Measurements from ENCODE around the gene GAREM1.

Gene GAREM1

GRCh38 chr18:32289483-32290075 lies 181.1 kb downstream of the GAREM1 start:
- Histone ChIP-seq H3K36me3 (replicated peaks) (no peaks in the 10 kb centered on the region), H3K4me1 (no peaks in the 10 kb centered on the region), H3K27me3 (ENCODE audit: low read depth) (no peaks in the 10 kb centered on the region), H3K9me3 (no peaks in the 10 kb centered on the region), H3K4me3 (no peak overlapping the region)
- in situ Hi-C loops (cut with MboI; ENCODE audit: low sequenced_read_pairs), result loop anchor here (10.0 kb wide), 1 partner anchor 185 kb away; the partner anchor contains the start of gene GAREM1
- peak; percentile 40 to 75 for DNase-seq (ENCODE audit: low spot score in 2 of 2)

GRCh38 chr18:32287873-32288272 lies 182.8 kb downstream of the GAREM1 start:
- in situ Hi-C loops (cut with MboI; ENCODE audit: low sequenced_read_pairs), result loop anchor here (10.0 kb wide), 1 partner anchor 187 kb away; the partner anchor contains the start of gene GAREM1
- Histone ChIP-seq H3K4me3 (no peak overlapping the region), H3K9me3 (no peaks in the 10 kb centered on the region), H3K4me1 (no peaks in the 10 kb centered on the region), H3K27me3 (ENCODE audit: low read depth) (no peaks in the 10 kb centered on the region), H3K36me3 (replicated peaks) (no peaks in the 10 kb centered on the region)
- no peak for DNase-seq (ENCODE audit: low spot score in 2 of 2)

- in situ Hi-C loops (cut with MboI; ENCODE audit: low sequenced_read_pairs), result loop anchor here (10.0 kb wide), 1 partner anchor 188 kb away; the partner anchor contains the start of gene GAREM1
- H3K36me3 ChIP-seq (replicated peaks), result no peaks in the 10 kb centered on the region
- no peaks in the 10 kb centered on the region for H3K9me3 ChIP-seq
- no peak overlapping the region for H3K4me3 ChIP-seq
- no peaks in the 10 kb centered on the region for H3K4me1 ChIP-seq
- H3K27me3 ChIP-seq (ENCODE audit: low read depth), result no peaks in the 10 kb centered on the region
- no peak for DNase-seq (ENCODE audit: low spot score in 2 of 2)
Observed at GRCh38 chr18:32287249-32287648, 183.4 kb downstream of the GAREM1 start.

GRCh38 chr18:32286749-32287148 lies 183.9 kb downstream of the GAREM1 start:
- no peaks in the 10 kb centered on the region for H3K4me1 ChIP-seq
- in situ Hi-C loops (cut with MboI; ENCODE audit: low sequenced_read_pairs), result loop anchor here (10.0 kb wide), 1 partner anchor 188 kb away; the partner anchor contains the start of gene GAREM1
- no peak overlapping the region for H3K4me3 ChIP-seq
- no peaks in the 10 kb centered on the region for H3K9me3 ChIP-seq
- no peak for DNase-seq (ENCODE audit: low spot score in 2 of 2)
- H3K36me3 ChIP-seq (replicated peaks), result no peaks in the 10 kb centered on the region
- H3K27me3 ChIP-seq (ENCODE audit: low read depth), result no peaks in the 10 kb centered on the region

- H3K4me1 ChIP-seq, result no peaks in the 10 kb centered on the region
- H3K27me3 ChIP-seq (ENCODE audit: low read depth), result no peaks in the 10 kb centered on the region
- no peak for DNase-seq (ENCODE audit: low spot score in 2 of 2)
- H3K36me3 ChIP-seq (replicated peaks), result no peaks in the 10 kb centered on the region
- in situ Hi-C loops (cut with MboI; ENCODE audit: low sequenced_read_pairs), result loop anchor here (10.0 kb wide), 1 partner anchor 191 kb away; the partner anchor contains the start of gene GAREM1
- no peaks in the 10 kb centered on the region for H3K9me3 ChIP-seq
- no peak overlapping the region for H3K4me3 ChIP-seq
Observed at GRCh38 chr18:32284284-32284683, 186.4 kb downstream of the GAREM1 start.

GRCh38 chr18:32280911-32281310 lies 189.8 kb downstream of the GAREM1 start:
- H3K4me3 ChIP-seq, result no peak overlapping the region
- no peaks in the 10 kb centered on the region for H3K9me3 ChIP-seq
- no peaks in the 10 kb centered on the region for H3K36me3 ChIP-seq (replicated peaks)
- DNase-seq (ENCODE audit: low spot score in 2 of 2), result no peak
- no peaks in the 10 kb centered on the region for H3K4me1 ChIP-seq
- no peaks in the 10 kb centered on the region for H3K27me3 ChIP-seq (ENCODE audit: low read depth)
- in situ Hi-C loops (cut with MboI; ENCODE audit: low sequenced_read_pairs), result loop anchor here (10.0 kb wide), 1 partner anchor 194 kb away; the partner anchor contains the start of gene GAREM1

- H3K4me1 ChIP-seq, result no peaks in the 10 kb centered on the region
- no peak overlapping the region for H3K4me3 ChIP-seq
- in situ Hi-C loops (cut with MboI; ENCODE audit: low sequenced_read_pairs), result loop anchor here (10.0 kb wide), 1 partner anchor 195 kb away; the partner anchor contains the start of gene GAREM1
- H3K27me3 ChIP-seq (ENCODE audit: low read depth), result no peaks in the 10 kb centered on the region
- DNase-seq (ENCODE audit: low spot score in 2 of 2), result no peak
- no peaks in the 10 kb centered on the region for H3K9me3 ChIP-seq
- no peaks in the 10 kb centered on the region for H3K36me3 ChIP-seq (replicated peaks)
Observed at GRCh38 chr18:32280188-32280783, 190.4 kb downstream of the GAREM1 start.

GRCh38 chr18:32278177-32278799 lies 192.4 kb downstream of the GAREM1 start:
- Histone ChIP-seq H3K9me3 (no peaks in the 10 kb centered on the region), H3K27me3 (ENCODE audit: low read depth) (no peaks in the 10 kb centered on the region), H3K36me3 (replicated peaks) (no peaks in the 10 kb centered on the region), H3K4me1 (no peaks in the 10 kb centered on the region), H3K4me3 (no peak overlapping the region)
- in situ Hi-C loops (cut with MboI; ENCODE audit: low sequenced_read_pairs), result no loop called here
- no peak for DNase-seq (ENCODE audit: low spot score in 2 of 2)

GRCh38 chr18:32277549-32277948 lies 193.1 kb downstream of the GAREM1 start:
- H3K27me3 ChIP-seq (ENCODE audit: low read depth), result no peaks in the 10 kb centered on the region
- no peak for DNase-seq (ENCODE audit: low spot score in 2 of 2)
- no peaks in the 10 kb centered on the region for H3K36me3 ChIP-seq (replicated peaks)
- no peak overlapping the region for H3K4me3 ChIP-seq
- in situ Hi-C loops (cut with MboI; ENCODE audit: low sequenced_read_pairs), result no loop called here
- no peaks in the 10 kb centered on the region for H3K9me3 ChIP-seq
- no peaks in the 10 kb centered on the region for H3K4me1 ChIP-seq

- Histone ChIP-seq H3K36me3 (replicated peaks) (no peaks in the 10 kb centered on the region), H3K4me1 (no peaks in the 10 kb centered on the region), H3K27me3 (ENCODE audit: low read depth) (no peaks in the 10 kb centered on the region), H3K9me3 (no peaks in the 10 kb centered on the region), H3K4me3 (no peak overlapping the region)
- no peak for DNase-seq (ENCODE audit: low spot score in 2 of 2)
- in situ Hi-C loops (cut with MboI; ENCODE audit: low sequenced_read_pairs), result no loop called here
Observed at GRCh38 chr18:32276906-32277305, 193.8 kb downstream of the GAREM1 start.

GRCh38 chr18:32276256-32276655 lies 194.4 kb downstream of the GAREM1 start:
- Histone ChIP-seq H3K9me3 (no peaks in the 10 kb centered on the region), H3K27me3 (ENCODE audit: low read depth) (no peaks in the 10 kb centered on the region), H3K4me3 (no peak overlapping the region), H3K36me3 (replicated peaks) (no peaks in the 10 kb centered on the region), H3K4me1 (no peaks in the 10 kb centered on the region)
- DNase-seq (ENCODE audit: low spot score in 2 of 2), result no peak
- in situ Hi-C loops (cut with MboI; ENCODE audit: low sequenced_read_pairs), result no loop called here

- in situ Hi-C loops (cut with MboI; ENCODE audit: low sequenced_read_pairs), result no loop called here
- no peaks in the 10 kb centered on the region for H3K27me3 ChIP-seq (ENCODE audit: low read depth)
- H3K9me3 ChIP-seq, result no peaks in the 10 kb centered on the region
- no peaks in the 10 kb centered on the region for H3K4me1 ChIP-seq
- H3K4me3 ChIP-seq, result no peak overlapping the region
- no peaks in the 10 kb centered on the region for H3K36me3 ChIP-seq (replicated peaks)
- DNase-seq (ENCODE audit: low spot score in 2 of 2), result no peak
Observed at GRCh38 chr18:32275221-32275620, 195.5 kb downstream of the GAREM1 start.

- DNase-seq (ENCODE audit: low spot score in 2 of 2), result no peak
- no peaks in the 10 kb centered on the region for H3K9me3 ChIP-seq
- H3K4me3 ChIP-seq, result no peak overlapping the region
- in situ Hi-C loops (cut with MboI; ENCODE audit: low sequenced_read_pairs), result no loop called here
- no peaks in the 10 kb centered on the region for H3K27me3 ChIP-seq (ENCODE audit: low read depth)
- H3K36me3 ChIP-seq (replicated peaks), result no peaks in the 10 kb centered on the region
- H3K4me1 ChIP-seq, result no peaks in the 10 kb centered on the region
Observed at GRCh38 chr18:32274307-32274706, 196.4 kb downstream of the GAREM1 start.

- Histone ChIP-seq H3K9me3 (no peaks in the 10 kb centered on the region), H3K36me3 (replicated peaks) (no peaks in the 10 kb centered on the region)
- in situ Hi-C loops (cut with MboI; ENCODE audit: low sequenced_read_pairs), result no loop called here
Observed at GRCh38 chr18:32271672-32272208, 198.9 kb downstream of the GAREM1 start.

More at GRCh38 chr18:32271672-32272208, 198.9 kb downstream of the GAREM1 start:
- DNase-seq (ENCODE audit: low spot score in 2 of 2), result peak; percentile 58 to 60
- H3K27me3 ChIP-seq (ENCODE audit: low read depth), result no peaks in the 10 kb centered on the region
- H3K4me3 ChIP-seq, result no peak overlapping the region
- H3K4me1 ChIP-seq, result no peaks in the 10 kb centered on the region
